C4-2B (cell line): Measurements from ENCODE around the gene EFNA1.

ENCODE experiments used
- ZFX ChIP-seq: fragments of 450-650 bp; IDR thresholded peaks from 2 replicates; pipeline ENCODE4 v1.6.1; 2017
- TF ChIP-seq, protein P1 (sequence below): fragments of 450-650 bp; conservative IDR thresholded peaks from 2 replicates; pipeline ENCODE4 v1.5.1; 2017; ENCODE audit warnings: mild to moderate bottlenecking

DNA sequence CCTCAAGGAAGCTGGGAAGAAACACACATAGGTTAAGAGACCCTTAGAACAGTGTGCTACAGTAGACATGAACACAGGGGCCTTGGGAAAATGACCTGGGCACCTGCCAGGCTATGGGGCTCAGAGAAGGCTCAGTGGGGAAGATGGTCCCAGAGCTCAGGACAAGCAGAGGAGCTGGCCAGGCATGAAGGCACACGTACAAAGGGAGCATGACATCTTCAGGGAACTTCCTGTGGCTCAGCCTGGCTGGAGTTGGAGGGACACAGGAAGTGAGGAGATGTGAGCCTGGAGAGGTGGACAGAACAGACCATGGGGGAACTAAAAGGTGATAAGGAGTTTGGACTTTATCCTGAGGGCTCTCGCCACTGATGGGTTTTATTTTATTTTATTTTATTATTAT lies 4.2 kb downstream of the EFNA1 start:
- TF ChIP-seq, protein P1, sequence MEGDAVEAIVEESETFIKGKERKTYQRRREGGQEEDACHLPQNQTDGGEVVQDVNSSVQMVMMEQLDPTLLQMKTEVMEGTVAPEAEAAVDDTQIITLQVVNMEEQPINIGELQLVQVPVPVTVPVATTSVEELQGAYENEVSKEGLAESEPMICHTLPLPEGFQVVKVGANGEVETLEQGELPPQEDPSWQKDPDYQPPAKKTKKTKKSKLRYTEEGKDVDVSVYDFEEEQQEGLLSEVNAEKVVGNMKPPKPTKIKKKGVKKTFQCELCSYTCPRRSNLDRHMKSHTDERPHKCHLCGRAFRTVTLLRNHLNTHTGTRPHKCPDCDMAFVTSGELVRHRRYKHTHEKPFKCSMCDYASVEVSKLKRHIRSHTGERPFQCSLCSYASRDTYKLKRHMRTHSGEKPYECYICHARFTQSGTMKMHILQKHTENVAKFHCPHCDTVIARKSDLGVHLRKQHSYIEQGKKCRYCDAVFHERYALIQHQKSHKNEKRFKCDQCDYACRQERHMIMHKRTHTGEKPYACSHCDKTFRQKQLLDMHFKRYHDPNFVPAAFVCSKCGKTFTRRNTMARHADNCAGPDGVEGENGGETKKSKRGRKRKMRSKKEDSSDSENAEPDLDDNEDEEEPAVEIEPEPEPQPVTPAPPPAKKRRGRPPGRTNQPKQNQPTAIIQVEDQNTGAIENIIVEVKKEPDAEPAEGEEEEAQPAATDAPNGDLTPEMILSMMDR: no peak
- no peak for TF ChIP-seq ZFX
